Measurements from ENCODE around the gene CDH10.

Gene CDH10

GRCh38 chr5:24480952-24481351, 163.8 kb downstream of the CDH10 start:
- no peak for DNase-seq (ENCODE audit: low read depth)

GRCh38 chr5:24477958-24478357, 166.8 kb downstream of the CDH10 start:
- no peak for DNase-seq (ENCODE audit: low read depth)

DNA sequence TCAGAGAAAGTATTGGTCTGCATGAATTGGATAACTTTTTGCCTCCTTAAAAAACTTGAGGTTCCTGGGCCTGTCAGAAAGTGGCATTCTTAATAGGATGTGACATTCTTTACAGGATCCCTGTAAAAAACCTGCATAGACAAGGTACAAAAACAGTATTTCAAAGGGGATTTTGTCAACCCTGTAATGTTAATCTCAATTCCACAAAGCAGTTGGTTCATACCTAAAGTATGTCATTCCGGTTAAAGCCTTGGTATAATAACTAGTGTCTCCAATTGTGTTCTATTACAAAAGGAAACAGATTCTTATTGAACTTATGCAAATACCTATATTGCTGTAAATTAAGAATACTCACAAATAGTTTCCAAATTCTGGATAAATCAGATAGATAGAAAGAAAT, 169.7 kb downstream of the CDH10 start:
- no peak for DNase-seq (ENCODE audit: low read depth)

GRCh38 chr5:24474685-24475084, 170.1 kb downstream of the CDH10 start:
- no peak for DNase-seq (ENCODE audit: low read depth)

GRCh38 chr5:24472518-24472917, 172.3 kb downstream of the CDH10 start:
- DNase-seq (ENCODE audit: low read depth): no peak

GRCh38 chr5:24444414-24444813, 200.4 kb downstream of the CDH10 start:
- no peak for DNase-seq (ENCODE audit: low read depth)

- DNase-seq (ENCODE audit: low read depth): no peak
These were observed 205.3 kb downstream of the CDH10 start for GRCh38 chr5:24439465-24439864.

Measured in GM04503 (cell line).